GM12878 (cell line): ENCODE data around the gene OGDHL. TPM values are rescaled to one million over a fixed set of nuclear protein-coding genes. Genes with fewer than 3 reads are reported as not detected.

Experiments used
- ATAC-seq: fragments of 200-7000 bp; cut with Tn5 transposase; 3 replicates; pipeline ENCODE4 v1.9.1; 2020; ENCODE audit warnings: mild to moderate bottlenecking, moderate library complexity
- BruUV-seq: library from RNA; stranded (reverse); fragments of 400-500 nt; replicated peaks from 2 replicates; lab custom pipeline; 2021; lab: Mats Ljungman, UMichigan
- CTCF ChIA-PET: fragments of 300-600 bp; sonication (Branson Sonifier 250); formaldehyde crosslinking; extraction: SDS; loops from one replicate; lab custom pipeline; 2021; ENCODE audit warnings: inconsistent platforms; lab: Yijun Ruan, JAX
- POLR2A ChIA-PET: fragments of 350-600 bp; formaldehyde crosslinking; extraction: SDS; loops from one replicate; lab custom pipeline; 2021; ENCODE audit warnings: inconsistent platforms; lab: Charles Lee
- RAD21 ChIA-PET: fragments of 300-600 bp; sonication (Branson Sonifier 250); formaldehyde crosslinking; loops from one replicate; lab custom pipeline; 2023; ENCODE audit warnings: antibody characterized with exemption; ENCODE audit not compliant: unreplicated experiment; lab: Charles Lee
- SMC1A ChIA-PET: fragments of 300-600 bp; sonication (Branson Sonifier 250); formaldehyde crosslinking; loops from one replicate; lab custom pipeline; 2023; ENCODE audit not compliant: unreplicated experiment, uncharacterized antibody; lab: Charles Lee
- DNase-seq: peaks from one replicate; pipeline ENCODE4 v3.0.0-alpha.2; 2011; ENCODE audit warnings: low read depth, low spot score
- FAIRE-seq: peaks from 3 replicates; lab custom pipeline; 2011; peaks lifted over from hg19 to GRCh38; lab: Jason Lieb, UNC
- H2AFZ ChIP-seq: 2 replicates; pipeline ENCODE4 v1.6.0; 2011; ENCODE audit warnings: low read depth, low read length, control low read depth; ENCODE audit not compliant: control insufficient read depth
- H3K27ac ChIP-seq: 2 replicates; pipeline ENCODE4 v1.5.1; 2011; ENCODE audit warnings: control low read depth; ENCODE audit not compliant: control insufficient read depth, insufficient read depth
- H3K27me3 ChIP-seq, 2 experiments: replicated peaks in 1 of 2; 2 replicates each; pipeline versions ENCODE4 v1.6.0 to v1.6.1; 2011; ENCODE audit warnings: low read length in 1 of 2; ENCODE audit not compliant: control insufficient read depth in 2 of 2, insufficient read depth in 2 of 2
- H3K36me3 ChIP-seq, 2 experiments: 2 replicates each; pipeline ENCODE4 v1.5.1; 2011; ENCODE audit warnings: low read length in 1 of 2; ENCODE audit not compliant: control insufficient read depth in 2 of 2, insufficient read depth in 2 of 2
- H3K4me1 ChIP-seq: 2 replicates; pipeline ENCODE4 v1.6.1; 2011; ENCODE audit warnings: mild to moderate bottlenecking, low read length, moderate library complexity, mixed read lengths; ENCODE audit not compliant: control insufficient read depth, insufficient read depth
- H3K4me2 ChIP-seq: 2 replicates; pipeline ENCODE4 v1.6.0; 2011; ENCODE audit warnings: control low read depth; ENCODE audit not compliant: control insufficient read depth, insufficient read depth
- H3K4me3 ChIP-seq: fragments of 200-600 bp; sonication (generic); 2 replicates; pipeline ENCODE4 v1.5.1; 2016
- H3K79me2 ChIP-seq: 2 replicates; pipeline ENCODE4 v1.6.0; 2011; ENCODE audit warnings: low read length; ENCODE audit not compliant: control insufficient read depth, insufficient read depth
- H3K9ac ChIP-seq: 2 replicates; pipeline ENCODE4 v1.8.0; 2011; ENCODE audit warnings: low read length, control low read depth, mixed read lengths; ENCODE audit not compliant: control insufficient read depth, insufficient read depth
- H3K9me3 ChIP-seq: replicated peaks from 3 replicates; pipeline ENCODE4 v1.5.1; 2011; ENCODE audit warnings: mild to moderate bottlenecking, low read length; ENCODE audit not compliant: control insufficient read depth, insufficient read depth
- H4K20me1 ChIP-seq: 2 replicates; pipeline ENCODE4 v1.6.0; 2011; ENCODE audit not compliant: control insufficient read depth, insufficient read depth
- BACH1 ChIP-seq: fragments of 450-650 bp; IDR thresholded peaks from 2 replicates; pipeline ENCODE4 v1.6.1; 2017; ENCODE audit warnings: mild to moderate bottlenecking, borderline replicate concordance
- MYC ChIP-seq: IDR thresholded peaks from 2 replicates; pipeline ENCODE4 v1.6.1; 2011; ENCODE audit warnings: mild to moderate bottlenecking, low read length, moderate library complexity, inconsistent platforms; ENCODE audit not compliant: insufficient read depth, insufficient replicate concordance, insufficient read length, severe bottlenecking
- PKNOX1 ChIP-seq: fragments of 450-650 bp; IDR thresholded peaks from 2 replicates; pipeline ENCODE4 v1.6.1; 2016; ENCODE audit warnings: mild to moderate bottlenecking
- SREBF1 ChIP-seq: IDR thresholded peaks from 2 replicates; pipeline ENCODE4 v1.6.1; 2012; ENCODE audit warnings: mild to moderate bottlenecking, low read length
- ZBTB33 ChIP-seq: fragments of 450-650 bp; IDR thresholded peaks from 2 replicates; pipeline ENCODE4 v1.6.1; 2017; ENCODE audit warnings: mild to moderate bottlenecking
- ZNF622 ChIP-seq: fragments of 450-650 bp; IDR thresholded peaks from 2 replicates; pipeline ENCODE4 v1.6.1; 2017; ENCODE audit warnings: mild to moderate bottlenecking, inconsistent platforms
- WGBS: methylation state at CpG from one replicate; pipeline ENCODE4 v1.1.6; 2016; ENCODE audit warnings: low lambda C conversion rate; ENCODE audit not compliant: insufficient replicate concordance, insufficient coverage; ENCODE audit errors: missing lambda C conversion rate; 5-methylcytosine and 5-hydroxymethylcytosine counted together
- in situ Hi-C: fragments of 300-500 bp; cut with MboI; formaldehyde crosslinking; loops from 9 replicates; pipeline ENCODE4 v1.14.3; 2018; ENCODE audit warnings: mixed read lengths
- intact Hi-C: fragments of 100-400 bp; cut with micrococcal nuclease; formaldehyde crosslinking; loops from one replicate; pipeline ENCODE4 v1.14.2; 2022; ENCODE audit not compliant: unreplicated experiment
- polyA plus RNA-seq, 11 experiments: library from polyadenylated mRNA; depleted of rRNA in 4 of 11; unstranded in 6 of 11; stranded (reverse) in 5 of 11; fragments of >200 nt; fragmentation: Nextera tagmentation in 4 of 11; fragmentation: Illumina TruSeq in 1 of 11; extraction: Ambion mirVana in 4 of 11; extraction: Trizol in 1 of 11; gene quantifications; 1 replicate in 1 of 11; 2 replicates in 10 of 11; pipeline versions ENCODE4 v1.2.1 to v1.2.3, GENCODE V29; 2011 to 2016; ENCODE audit warnings: inconsistent platforms in 2 of 11, missing spikeins in 2 of 11, low read depth in 1 of 11
- total RNA-seq, 4 experiments: library from RNA; depleted of rRNA in 3 of 4; stranded (reverse); fragments of >200 nt in 3 of 4; fragmentation: Illumina TruSeq in 1 of 4; extraction: Trizol in 1 of 4; gene quantifications; 2 replicates each; pipeline versions ENCODE4 v1.2.1 to v1.2.3, GENCODE V29; 2013 to 2021
- TF ChIP-seq, protein P1 (sequence below): fragments of 450-650 bp; IDR thresholded peaks from 2 replicates; pipeline ENCODE4 v1.6.1; 2014; ENCODE audit warnings: mild to moderate bottlenecking
- TF ChIP-seq, protein P2 (sequence below): fragments of 150-350 bp; IDR thresholded peaks from 2 replicates; pipeline ENCODE4 v1.6.1; 2016; ENCODE audit warnings: low read depth, low read length

The OGDHL gene
- total and polyA plus RNA-seq, 10 of the 15 experiments (the other 5 are each of a cell fraction or from before 2014, with no cell fraction given): 0.02 to 13.3 (median 0.34) TPM

- H3K36me3 ChIP-seq: no peaks in the 10 kb centered on the region
- no peaks in the 10 kb centered on the region for H3K4me1 ChIP-seq
- no peak overlapping the region for H3K4me2 ChIP-seq
- no peaks in the 10 kb centered on the region for H4K20me1 ChIP-seq
- BruUV-seq: no TSS peak
- no peaks in the 10 kb centered on the region for H3K9me3 ChIP-seq
- no peak overlapping the region for H3K27ac ChIP-seq
- no peak for DNase-seq
- peak; percentile 32 for ATAC-seq
- H3K9ac ChIP-seq: no peak overlapping the region
- SMC1A ChIA-PET: no interaction called here
- H3K4me3 ChIP-seq: no peak overlapping the region
- TF ChIP-seq ZBTB33 (no peak), BACH1 (no peak), MYC (no peak), PKNOX1 (no peak), SREBF1 (no peak), ZNF622 (no peak)
- TF ChIP-seq, protein P1, sequence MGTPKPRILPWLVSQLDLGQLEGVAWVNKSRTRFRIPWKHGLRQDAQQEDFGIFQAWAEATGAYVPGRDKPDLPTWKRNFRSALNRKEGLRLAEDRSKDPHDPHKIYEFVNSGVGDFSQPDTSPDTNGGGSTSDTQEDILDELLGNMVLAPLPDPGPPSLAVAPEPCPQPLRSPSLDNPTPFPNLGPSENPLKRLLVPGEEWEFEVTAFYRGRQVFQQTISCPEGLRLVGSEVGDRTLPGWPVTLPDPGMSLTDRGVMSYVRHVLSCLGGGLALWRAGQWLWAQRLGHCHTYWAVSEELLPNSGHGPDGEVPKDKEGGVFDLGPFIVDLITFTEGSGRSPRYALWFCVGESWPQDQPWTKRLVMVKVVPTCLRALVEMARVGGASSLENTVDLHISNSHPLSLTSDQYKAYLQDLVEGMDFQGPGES: no peak
- TF ChIP-seq, protein P2, sequence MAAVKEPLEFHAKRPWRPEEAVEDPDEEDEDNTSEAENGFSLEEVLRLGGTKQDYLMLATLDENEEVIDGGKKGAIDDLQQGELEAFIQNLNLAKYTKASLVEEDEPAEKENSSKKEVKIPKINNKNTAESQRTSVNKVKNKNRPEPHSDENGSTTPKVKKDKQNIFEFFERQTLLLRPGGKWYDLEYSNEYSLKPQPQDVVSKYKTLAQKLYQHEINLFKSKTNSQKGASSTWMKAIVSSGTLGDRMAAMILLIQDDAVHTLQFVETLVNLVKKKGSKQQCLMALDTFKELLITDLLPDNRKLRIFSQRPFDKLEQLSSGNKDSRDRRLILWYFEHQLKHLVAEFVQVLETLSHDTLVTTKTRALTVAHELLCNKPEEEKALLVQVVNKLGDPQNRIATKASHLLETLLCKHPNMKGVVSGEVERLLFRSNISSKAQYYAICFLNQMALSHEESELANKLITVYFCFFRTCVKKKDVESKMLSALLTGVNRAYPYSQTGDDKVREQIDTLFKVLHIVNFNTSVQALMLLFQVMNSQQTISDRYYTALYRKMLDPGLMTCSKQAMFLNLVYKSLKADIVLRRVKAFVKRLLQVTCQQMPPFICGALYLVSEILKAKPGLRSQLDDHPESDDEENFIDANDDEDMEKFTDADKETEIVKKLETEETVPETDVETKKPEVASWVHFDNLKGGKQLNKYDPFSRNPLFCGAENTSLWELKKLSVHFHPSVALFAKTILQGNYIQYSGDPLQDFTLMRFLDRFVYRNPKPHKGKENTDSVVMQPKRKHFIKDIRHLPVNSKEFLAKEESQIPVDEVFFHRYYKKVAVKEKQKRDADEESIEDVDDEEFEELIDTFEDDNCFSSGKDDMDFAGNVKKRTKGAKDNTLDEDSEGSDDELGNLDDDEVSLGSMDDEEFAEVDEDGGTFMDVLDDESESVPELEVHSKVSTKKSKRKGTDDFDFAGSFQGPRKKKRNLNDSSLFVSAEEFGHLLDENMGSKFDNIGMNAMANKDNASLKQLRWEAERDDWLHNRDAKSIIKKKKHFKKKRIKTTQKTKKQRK: no peak
- no peaks in the 10 kb centered on the region for H3K79me2 ChIP-seq
- CTCF ChIA-PET: no interaction called here
- peak; percentile 85 for FAIRE-seq
- no peak overlapping the region for H2AFZ ChIP-seq
- intact Hi-C loops (no loop called here), in situ Hi-C loops (no loop called here)
- RAD21 ChIA-PET: no interaction called here
- 39% methylated on average over 7 of the region's 7 CpGs for WGBS
- POLR2A ChIA-PET: no interaction called here
- H3K27me3 ChIP-seq: no peaks in the 10 kb centered on the region
Measured at GRCh38 chr10:49741108-49741995, 20.8 kb downstream of the OGDHL start.
